ENCODE data around the gene TMEM255B.

The TMEM255B gene

DNA sequence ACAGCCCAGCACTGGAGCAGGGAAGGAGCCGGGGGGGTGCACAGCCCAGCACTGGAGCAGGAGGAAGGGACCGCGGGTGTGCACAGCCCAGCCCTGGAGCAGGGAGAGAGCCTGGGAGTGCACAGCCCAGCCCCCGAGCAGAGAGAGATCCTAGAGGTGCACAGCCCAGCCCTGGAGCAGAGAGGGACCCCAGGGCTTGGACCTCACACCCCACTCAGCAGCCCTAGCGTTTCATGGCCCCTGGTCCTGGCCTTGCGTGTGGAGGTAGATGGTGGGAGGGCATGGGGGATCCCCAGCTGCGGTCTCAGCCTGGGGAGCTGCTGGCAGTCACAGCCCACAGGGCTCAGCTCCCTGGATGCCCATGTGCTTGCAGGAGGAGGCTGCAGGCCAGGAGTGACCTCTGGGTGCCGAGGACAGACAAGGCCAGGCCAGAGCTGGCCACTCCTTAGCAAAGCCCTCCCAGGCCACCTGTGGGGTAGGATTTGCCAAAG lies 79.7 kb downstream of the TMEM255B start:
- DNase-seq: no peak

DNA sequence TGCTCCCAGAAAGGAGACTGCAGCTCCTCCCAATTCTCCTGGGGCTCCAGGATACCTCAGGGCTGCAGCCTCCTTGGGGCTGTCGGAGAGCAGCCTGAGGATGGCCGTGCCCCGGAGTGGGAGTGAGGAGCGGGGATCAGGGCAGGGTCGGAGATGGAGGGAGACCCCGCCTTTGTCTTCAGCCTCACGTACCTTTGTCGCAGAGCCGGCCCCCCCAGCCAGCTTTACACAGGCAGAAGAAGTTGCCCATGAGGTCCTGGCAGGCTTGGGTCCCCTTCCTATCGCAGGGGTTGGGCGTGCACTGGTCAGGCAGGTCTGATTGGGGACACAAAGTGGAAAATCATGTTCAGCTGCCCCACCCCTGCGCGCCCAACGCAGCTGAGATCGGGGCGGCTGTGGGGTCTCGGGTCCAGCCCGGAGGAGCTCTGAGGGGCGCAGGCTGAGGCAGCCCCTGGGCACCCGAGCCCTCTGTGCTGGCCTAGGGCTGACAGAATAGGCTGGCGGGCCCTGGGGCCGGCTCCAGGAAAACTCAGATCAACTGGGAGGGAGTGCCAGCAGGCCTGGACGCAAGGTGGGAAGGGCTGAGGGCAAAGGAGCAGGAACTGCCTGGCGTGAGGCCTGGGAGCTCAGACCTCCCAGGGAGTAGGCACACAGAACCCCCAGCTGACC lies 80.6 kb downstream of the TMEM255B start:
- no peak for DNase-seq

DNA sequence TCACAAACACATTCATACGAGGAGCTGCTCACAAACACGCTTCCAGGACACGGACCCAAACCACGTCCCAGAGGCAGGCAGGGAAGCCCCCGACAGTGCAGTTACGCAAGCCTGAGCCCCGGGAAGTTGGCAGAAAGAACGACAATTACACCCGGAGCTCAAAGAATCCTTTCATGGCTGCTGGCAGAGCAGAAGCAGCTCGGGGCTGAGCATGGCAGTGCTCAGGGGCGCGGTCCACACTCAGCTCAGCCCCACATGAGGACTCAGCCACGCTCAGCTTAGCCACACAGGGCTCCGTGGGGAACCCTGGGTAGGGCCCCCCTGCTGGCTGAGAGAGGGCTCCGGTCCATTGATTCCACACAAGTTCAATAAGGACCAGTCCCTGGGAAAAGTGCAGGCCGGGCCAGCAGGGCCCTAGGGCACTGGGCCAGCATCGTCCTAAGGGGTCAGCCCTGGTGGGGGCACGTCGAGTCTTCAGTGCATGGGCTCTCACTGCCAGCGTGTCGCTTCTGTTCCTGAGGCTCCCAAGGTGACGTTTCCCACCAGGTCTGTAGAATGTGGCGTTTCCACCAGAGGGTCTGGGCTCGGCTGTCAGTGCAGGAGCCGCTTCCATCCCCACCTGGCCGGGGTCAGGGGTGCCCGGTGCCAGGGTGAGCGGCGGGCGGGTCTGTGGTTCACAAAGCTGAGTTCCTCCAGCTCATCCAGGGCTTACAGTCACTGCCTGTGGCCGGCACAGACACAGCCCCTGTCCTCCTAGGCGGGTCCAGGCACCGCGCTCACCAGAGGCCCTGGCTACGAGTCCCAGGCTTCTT lies 81.7 kb downstream of the TMEM255B start:
- no peak for DNase-seq

DNA sequence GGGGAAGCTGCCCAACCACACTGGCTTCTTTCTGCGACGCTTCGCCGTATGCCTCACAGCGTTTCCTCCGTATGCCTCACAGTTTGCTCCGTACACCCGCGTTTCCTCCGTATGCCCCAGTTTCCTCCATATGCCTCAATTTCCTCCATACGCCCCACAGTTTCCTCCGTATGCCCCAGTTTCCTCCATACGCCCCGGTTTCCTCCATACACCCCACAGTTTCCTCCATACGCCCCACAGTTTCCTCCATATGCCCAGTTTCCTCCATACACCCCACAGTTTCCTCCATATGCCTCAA lies 82.3 kb downstream of the TMEM255B start:
- no peak for DNase-seq

DNA sequence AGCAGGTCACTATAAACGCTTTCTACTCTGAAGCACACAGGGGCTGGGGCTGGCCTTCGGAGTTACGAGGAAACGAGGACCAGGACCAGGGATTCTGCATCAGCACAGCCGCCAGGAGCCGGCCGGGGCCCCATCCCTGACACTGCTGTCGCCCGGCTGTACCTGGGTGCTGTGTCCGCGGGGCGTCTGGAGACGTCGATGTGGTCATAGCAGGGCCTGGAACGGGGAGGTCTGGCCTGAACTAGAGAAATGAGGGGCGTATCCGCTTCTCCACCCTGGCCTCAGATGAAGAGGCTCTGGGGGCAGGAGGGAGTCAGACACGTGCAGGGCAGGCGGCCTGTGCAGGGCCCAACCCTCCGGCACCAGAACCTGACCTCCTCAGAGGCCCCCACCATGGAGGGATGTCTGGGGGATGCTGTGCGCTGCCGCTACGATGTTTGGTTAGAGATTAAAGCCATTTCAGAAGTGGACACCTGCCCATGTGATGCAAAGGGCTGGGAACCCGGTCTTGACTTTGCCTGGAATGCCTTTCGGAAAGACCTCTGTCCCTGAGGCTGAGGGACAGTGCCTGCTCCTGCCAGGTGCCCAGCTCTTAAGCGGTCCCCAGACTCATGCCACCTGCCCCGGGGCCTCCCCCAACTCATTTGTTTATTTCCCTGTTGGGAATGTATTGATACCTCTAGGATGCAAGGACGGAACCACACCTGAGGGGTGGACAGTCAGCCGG lies 83.5 kb downstream of the TMEM255B start:
- DNase-seq: no peak

DNA sequence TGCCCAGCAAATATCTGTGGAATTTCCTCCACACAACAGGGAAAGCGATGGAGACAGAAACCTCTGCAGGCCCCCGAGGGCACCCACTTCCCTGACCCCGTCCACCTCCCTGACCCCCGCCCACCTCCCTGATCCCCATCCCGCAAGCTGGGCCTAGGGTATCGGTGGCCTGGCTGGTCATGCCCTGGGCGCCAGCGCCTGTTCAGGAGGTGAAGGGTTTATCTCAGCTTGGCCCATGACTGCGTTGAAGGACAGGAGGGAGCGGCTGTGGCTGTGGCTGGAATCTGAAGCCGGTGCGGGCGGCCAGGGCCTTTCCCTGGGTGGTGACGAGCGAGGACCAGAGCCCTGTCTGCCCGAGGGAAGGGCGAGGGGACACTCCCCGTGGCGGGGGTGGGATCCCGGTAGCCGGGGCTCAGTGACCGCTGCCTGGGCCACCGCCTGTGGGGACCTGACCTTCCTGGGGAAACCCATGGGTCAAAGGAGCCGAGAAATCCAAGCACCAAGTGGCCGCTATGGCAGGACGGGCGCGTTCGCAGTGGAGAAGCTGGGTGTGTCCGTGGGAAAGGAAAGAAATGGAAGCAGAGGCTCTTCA lies 84.1 kb downstream of the TMEM255B start:
- DNase-seq: no peak

DNA sequence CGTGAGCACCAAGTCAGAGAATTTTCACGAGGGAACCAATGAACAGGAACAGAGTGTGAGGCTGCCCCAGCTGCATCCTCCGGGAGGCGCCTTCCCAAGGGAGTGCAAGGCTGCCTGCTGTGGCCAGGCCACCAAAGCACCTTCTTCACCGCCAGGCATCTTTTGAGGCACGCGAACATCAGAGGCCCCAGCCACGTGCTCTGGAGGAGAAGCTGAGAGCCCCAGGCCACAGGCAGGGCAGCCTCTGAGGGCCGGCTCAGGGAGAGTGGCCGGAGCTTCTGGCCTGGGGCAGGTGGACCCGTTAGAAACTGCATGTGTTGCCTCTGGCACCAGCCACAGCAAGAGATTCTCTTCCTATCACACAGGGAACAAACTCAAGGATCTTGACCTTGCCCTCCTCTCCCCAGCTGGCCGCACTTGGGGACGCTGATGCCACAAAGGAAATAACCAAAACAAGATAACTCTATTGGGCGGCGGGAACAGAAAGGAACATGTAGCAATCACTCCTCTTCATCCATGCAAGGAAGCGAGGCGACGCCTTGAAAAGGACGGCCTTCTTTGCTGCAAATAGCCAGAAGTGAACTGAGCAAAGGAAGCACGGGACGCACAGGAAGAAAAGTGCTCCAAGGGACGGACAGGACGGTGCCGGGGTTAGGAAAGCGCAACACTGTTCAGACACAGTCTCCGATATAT lies 85.0 kb downstream of the TMEM255B start:
- DNase-seq: no peak

DNA sequence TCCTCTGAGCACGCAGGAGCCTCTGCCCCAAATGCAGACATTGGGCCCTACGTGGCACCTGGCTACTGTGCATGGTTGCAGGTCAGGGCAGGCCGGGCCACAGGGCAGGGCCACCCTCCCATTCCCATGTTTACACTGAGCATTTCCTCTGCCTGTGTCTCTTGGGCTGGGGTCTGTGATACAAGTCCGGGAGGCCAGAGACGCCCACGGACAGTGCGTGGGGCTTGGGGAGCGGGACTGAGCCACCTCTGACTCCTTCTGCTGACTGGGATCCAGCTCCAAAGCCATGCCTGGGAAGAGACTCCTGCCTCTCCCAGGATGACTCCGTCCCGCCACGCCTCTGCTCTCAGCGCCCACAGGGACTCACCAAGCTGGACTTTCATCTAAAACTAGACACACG lies 86.0 kb downstream of the TMEM255B start:
- no peak for DNase-seq

DNA sequence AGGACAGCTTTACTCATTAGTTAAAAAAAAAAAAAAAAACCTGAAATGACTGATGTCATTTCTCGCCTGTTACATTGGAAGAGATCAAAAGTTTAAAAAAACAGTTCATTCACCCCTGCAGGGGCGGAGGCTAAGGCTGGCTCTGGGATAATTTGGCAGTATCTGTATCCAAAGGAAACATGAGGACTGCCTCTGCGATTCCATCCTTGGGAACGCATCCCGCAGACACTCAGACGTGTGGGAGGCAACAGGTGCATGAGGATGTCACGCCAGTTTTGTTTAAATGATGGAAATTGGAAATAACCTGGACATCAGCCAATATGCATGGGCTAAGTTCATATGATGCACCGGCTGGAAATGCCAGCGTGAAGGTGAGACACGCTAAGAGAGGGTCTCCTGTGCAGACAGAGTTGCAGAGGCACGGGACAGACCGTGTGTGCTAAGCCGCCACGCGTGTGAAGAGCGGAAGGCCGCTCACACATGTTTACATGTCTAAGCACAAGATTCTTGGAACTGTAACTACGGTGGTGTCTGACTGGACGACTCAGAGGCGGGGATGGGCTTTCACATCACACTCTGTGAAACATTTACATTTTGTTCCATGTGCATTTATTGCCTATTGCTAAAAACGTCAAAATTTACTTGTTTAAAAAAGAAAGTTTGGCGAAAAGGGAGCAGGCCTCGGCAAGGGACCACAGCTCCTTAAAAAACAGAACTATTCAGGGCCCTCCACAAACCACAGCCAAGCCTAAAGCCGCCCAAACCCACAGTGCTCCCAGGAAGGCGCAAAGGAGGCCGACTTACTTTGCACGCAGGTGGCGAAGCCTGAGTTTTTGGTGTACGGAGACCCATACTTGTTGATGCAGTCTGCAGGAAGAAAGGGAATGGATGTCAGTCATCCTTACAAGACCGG lies 87.0 kb downstream of the TMEM255B start:
- DNase-seq: no peak

DNA sequence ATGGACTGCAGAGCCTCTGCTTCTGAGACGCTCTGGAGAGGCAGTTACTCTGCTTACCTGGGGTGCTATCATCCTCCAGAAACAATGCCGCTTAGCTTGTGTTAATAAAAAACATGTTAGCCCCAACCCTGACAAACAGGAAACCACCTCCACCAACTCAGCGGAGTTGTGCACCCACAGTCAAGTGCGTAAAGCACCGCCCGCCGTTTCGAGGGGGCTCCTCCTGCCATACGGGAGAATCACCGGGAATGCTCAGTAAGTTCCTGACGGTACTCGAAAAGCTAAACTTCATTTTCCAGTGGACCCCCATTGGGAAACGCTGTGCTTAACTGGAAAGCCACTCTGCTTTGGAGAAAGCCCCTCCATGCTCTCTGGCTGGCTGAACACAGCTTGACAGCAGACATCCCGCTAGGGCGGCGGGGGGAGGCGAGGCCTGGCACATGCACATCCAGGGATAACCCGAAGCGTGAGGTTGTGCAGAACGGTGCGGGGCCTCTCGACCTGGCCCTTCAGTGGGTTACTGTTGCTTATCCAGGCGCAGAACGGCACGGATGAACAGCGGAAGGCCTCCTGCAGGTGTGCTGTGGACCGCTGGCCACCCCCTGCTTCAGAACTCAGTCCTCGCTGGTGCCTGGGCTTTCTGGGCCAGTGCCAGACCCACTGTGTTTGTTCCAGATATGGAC lies 87.8 kb downstream of the TMEM255B start:
- no peak for DNase-seq

DNA sequence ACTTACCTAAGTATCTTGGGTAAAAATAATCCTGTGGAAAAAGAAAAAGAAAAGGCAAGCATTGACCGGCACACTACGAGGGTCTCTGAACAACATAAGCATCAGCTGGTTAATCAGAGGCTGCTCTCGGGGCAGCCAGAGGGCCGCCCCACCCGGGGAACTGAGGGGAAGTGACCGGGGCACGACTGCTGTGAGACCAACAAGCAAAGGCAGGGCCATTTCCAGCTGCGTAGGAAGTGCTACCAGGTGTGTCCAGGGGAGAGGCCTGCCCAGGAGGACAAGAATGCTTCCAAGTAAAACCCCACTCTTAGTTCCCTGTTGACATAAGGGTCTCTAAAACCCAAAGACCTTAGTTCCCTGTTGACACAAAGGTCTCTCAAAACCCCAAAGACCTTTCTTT lies 89.0 kb downstream of the TMEM255B start:
- no peak for DNase-seq

DNA sequence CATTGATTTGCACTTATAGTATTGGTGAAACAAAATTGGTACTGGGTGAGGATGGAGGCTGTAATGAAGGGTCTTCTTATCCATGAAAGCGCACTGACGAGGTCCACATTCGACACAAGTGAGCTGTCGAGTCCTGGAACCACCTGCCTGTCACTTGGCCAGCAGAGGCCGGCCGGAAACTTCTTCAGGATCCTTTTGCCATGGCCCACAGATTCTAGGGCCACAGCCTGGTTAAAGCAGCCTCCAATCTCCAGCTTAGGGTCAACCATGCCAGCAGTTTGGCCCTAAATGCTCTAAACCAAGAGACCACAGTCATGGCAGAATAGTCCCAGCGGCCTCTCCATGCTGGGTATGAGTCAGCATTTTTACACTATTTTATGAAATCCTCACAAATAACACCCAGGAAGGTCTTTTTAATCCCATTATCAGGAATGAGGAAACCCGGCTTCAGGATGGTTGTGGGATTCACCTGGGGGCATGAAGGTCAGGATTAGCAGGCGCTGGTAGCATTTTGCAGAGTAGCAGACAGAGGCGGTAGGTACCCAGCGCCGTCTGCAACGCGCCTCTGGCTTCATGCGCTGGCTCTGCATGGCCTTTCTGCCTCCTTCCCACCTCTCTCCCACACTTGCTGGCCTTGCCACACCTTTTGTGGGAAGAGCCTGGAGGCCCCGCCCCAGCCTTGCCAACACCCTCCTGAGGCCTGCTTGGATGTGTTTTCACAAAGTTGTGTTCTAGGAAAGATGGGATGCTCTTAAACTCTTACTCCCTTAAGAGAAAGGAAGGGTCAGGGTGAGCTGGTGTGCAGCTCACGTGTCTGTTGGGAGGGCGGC lies 89.6 kb downstream of the TMEM255B start:
- DNase-seq: no peak

DNA sequence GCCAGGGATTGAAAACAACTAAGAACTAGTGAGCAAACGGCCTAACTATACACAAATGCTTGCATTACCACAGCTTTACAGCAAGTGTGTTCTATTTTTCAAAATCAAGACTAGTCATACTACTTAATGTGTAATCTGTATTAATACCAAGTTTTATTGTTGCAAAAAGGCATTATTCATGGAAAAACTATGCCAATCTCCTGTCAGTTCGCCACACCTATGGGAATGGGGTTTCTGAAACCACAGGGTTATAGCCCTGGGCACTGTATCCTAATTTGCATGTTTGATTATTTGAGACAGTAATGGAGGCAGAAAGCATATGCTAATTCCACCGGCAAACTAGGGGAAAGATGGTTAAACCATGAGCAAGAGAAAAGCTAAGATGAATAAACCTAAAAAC lies 90.5 kb downstream of the TMEM255B start:
- no peak for DNase-seq

DNA sequence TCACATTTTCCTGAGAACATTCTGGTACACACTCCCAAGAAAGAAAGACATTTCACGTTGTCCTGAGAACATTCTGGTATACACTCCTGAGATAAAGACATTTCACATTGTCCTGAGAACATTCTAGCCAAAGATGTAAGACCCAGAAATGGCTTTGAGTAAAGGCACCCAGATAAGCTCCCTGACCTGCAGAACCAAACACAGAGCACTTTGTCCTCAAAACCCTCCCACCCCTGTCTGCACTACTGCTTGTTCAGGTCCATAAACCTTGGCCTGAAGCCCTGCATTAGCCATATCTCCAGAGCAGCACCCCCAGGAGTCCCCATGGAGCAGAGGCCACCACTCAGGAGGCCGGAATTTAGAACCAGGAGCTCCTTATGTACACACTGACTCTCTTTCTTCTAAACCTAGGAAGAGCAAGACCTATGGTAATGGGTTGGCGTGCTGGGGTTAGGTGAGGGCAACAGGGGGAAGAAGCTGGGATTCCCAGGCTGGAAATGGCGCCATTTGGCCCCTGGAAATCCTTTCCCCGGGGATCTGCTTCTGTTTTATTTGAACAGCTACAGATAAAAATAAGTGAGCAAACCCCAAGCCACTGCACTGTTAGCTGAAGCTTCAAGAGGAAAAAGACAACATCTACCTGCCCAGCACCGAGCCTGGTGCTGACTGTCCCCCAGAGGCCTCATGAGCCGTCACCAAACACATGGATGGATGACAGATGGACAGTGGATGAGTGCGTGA lies 91.1 kb downstream of the TMEM255B start:
- no peak for DNase-seq

DNA sequence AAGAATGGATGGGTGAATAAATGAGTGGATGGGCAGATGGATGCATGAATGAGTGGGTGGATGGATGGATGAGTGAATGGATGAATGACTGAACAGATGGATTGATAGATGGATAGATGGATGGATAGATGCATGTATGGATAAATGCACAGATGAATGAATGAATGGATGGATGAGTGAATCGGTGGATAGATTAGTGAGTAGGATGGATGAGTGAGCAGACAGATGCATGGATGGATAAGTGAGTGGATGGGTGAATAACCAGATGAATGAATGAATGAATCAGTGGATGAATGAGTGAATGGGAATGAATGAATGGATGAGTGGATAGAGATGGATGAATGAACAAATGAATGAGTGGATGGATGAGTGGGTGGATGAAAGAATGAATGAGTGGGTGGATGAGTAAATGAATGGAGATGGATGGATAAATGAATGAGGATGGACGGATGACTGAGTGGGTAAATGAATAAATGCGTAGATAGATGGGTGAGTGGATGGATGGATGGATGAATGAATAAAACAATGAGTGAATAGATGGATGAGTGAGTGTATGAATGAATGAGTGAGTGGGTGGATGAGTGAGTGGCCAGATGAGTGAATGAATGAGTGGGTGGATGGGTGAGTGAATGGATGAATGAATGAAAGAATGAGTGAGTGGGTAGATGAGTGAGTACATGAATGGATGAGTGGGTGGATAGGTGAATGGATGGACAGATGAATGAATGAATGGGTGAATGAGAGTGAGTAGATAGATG lies 91.9 kb downstream of the TMEM255B start:
- no peak for DNase-seq

DNA sequence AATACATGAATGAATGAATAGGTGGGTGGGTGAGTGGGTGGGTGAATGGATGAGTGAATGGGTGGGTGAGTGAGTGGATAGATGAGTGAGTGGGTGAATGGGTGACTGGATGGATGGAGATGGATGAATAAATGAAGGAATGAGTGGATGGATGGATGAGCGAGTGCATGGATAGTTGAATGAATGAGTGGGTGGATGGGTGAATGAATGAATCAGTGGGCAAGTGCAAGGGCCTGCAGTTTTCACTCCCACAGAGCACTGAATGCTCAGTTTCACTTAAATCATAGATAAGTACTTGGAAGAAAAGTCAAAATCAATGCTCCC lies 92.4 kb downstream of the TMEM255B start:
- DNase-seq: no peak

DNA sequence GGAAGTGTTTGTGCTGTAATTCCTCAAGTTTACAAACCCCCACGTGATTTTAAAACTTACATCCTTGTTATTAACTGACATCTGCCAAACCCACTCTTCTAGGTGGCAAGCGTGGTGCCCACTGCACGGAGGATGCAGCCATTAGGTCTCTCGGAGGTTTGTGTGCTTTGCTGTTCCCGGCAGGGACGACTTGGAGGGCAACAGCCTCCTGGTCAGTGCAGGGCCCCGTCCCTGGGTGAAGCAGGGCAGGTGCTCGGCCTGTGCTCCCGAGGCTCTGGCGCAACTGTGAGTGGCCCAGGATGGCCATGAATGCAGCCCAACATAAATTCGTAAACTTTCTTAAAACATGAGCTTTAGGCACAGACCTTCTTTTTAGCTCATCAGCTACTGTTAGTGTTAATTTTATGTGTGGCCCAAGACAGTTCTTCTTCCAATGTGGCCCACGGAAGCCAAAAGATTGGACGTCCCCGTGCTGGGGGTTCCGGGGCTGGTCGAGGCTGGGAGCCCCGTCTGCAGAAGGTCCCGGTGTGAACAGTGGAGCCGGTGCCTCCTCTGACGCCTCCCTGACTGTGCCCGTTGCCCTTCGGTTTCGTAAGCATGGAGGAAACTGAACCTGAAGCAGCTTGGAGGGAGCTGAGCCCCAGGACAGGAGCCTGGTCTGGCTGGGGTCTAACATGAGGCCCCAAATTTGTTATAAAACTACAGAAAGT lies 93.0 kb downstream of the TMEM255B start:
- DNase-seq: no peak
